GM18873 (cell line): Measurements from ENCODE around the gene HEG1.

ENCODE experiments used
- ATAC-seq: cut with Tn5 transposase; IDR thresholded peaks from one replicate; pipeline ENCODE4 v1.9.1; 2021; ENCODE audit warnings: mild to moderate bottlenecking, moderate library complexity, moderate number of reproducible peaks; ENCODE audit not compliant: unreplicated experiment, low FRiP score

The HEG1 gene

DNA sequence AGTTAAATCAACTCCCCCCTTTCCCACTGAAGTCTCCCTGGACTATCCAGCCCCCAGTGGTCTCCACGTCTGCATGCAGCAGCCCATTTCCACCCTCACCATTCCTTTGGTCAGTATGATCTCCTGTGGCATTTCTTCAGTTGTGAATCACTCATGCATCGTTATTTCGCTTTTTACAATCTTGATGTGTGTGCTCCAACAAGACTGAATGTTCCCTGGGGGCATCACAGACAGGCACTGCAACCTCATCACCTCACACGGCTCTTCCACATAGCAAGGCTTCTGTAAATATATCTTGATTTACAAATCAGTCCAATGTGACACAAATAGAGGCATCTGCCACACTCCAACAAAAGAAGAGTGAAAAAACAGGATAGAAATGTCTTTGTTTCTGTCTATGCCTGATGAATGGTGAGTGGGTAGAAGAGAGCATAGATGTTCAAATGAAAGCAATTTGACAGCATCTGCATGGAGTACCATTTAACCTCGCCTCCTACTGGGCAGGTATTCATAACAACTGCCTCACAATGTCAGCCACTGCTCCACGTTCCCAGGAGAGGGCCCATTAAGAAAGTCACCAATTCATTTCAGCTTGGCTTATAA, 5.2 kb downstream of the HEG1 start:
- ATAC-seq: no peak

GRCh38 chr3:125048282-125048681, 7.5 kb downstream of the HEG1 start:
- no peak for ATAC-seq

DNA sequence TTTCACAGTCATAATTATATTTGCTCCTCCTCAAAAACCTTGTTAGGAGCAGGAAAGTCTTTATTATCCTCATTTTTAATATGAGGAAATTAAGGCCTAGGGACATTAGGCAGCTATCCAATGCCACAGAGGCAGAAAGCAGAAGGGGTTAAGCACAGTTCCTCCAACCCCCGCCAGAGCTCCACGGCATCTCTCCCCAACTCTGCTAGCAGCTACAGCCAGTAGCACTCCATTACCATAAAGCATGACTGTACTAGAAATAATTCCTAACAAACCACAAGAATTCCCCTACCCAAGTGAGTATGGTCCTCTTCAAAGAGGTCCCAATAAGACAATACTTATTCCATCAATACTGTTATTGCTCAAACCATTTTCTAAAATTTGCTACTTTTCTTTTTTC, 9.8 kb downstream of the HEG1 start:
- no peak for ATAC-seq

DNA sequence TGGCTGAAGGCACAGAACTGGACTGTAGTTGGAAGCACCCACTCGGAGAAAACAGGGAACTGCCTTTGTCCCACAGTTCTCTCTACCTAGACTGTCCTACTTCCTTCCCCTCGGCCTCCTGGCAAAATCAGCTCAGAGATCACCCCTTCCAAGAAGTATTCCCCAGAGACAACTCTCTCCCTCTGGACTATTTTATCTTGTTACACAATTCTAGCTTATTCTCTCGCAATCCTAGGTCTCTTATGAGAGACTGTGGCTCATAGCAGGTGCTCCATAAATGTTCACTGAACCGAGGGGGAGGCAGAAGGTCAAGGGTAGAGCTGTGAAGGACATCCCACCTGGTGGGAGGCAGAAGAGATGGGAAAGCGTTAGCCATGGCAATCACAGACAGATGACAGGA, 10.6 kb downstream of the HEG1 start:
- ATAC-seq: no peak

DNA sequence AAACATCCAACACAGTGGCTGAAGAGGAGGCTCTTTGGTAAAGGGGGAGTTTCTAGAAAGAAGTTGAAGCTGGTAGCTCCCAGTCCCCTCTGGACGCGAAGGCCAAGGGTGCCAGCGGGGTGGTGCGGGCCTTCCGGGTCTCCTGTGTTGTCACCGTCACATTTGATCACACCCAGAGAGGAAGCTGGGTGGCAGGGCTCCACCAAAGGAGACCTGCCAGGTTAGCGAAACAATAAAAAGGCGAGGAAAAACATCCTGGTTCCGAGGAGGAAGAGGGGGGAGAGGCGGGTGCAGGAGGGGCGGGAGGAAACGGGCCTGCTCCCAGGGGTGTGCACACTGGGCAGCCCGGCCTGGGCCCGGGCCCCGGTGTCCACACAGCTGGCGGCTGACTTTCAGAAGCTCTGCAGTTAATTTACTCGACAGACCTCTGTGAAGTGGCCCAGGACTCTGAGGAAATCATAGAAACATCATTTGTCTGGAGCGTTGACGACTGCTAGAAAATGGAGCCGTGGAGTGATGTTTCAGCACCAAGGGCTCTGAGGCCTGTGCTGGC, 12.1 kb downstream of the HEG1 start:
- ATAC-seq: no peak

- ATAC-seq: no peak
These were observed 12.9 kb downstream of the HEG1 start for GRCh38 chr3:125042725-125043406.

- no peak for ATAC-seq
These were observed 16.4 kb downstream of the HEG1 start for GRCh38 chr3:125039131-125040100.

GRCh38 chr3:125037498-125038150, 18.2 kb downstream of the HEG1 start:
- no peak for ATAC-seq

DNA sequence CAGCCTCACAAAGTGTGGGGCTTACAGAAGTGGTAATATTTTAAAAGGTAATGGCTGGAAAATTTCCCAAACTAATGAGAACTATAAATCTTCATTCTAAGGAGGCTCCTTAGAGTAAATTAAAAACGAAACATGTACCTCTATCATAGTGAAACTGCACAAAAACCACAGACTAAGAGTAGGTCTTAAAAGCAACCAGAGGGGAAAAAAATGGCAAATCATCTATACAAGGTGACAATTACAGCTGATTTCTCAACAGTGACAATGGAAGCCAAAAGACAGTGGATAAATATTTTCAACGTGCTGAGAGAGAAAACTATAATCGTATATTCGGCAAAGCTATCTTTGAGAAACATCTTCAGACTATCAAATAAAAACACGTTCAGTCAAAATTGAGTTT, 20.6 kb downstream of the HEG1 start:
- ATAC-seq: peak; percentile 42

DNA sequence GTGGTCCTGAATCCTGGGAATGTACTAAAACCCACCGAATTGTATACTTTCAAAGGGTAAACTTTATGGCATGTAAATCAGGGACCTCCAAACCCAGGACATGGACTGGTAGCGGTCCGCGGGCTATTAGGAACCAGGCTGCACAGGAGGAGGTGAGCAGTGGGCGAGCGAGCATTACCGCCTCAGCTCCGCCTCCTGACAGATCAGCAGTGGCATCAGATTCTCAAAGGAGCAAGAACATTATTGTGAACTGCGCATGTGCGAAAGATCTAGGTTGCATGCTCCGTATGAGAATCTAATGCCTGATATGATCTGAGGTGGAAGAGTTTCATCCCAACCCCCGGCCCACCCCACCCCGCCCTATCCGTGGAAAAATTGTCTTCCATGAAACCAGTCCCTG, 22.2 kb downstream of the HEG1 start:
- no peak for ATAC-seq

DNA sequence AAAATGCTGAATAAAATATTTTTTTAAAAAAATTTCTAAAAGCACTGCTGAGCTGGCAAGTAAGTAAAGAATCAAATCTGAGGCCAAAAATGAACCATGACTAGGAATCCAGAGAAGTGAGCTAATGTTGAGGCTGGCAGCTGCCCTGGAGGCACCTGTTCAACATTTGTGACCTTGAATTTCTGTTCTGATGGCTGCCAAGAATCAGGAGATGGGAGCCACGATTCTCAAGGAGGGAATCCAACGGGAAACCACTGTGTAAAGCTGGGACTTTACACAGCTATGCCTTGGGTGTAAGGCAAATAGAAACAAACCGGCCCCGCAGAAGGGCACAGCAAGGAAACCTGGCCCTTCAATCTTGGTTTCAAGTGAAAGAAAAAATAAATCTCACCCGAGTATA, 22.7 kb downstream of the HEG1 start:
- no peak for ATAC-seq

- ATAC-seq: no peak
These were observed 23.1 kb downstream of the HEG1 start for GRCh38 chr3:125032683-125033082.

DNA sequence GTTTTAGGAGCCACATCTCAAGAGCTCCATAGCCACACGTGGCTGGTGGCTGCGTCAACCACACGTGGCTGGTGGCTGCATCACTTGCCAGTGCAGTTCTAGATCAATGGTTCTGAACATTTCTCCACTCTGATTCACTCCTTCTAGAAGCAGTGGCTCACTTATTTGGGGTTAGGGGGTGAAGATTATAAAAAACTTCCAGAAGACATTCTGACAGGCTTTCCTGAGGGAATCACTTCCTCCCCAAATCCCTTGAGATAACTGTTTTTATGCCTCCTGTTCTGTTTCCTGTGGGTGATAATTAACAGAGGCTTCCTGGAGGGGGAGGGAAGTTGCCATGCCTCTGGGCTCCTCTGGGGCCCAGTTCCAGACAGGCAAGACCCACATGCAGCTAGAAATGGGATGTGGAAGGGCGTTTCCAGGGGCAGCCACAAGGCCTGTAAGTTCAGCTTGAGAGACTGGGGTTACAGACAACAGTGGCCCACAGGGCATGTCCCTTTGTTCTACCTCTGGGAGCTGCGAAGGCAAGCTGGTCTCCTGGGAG, 23.6 kb downstream of the HEG1 start:
- ATAC-seq: no peak

DNA sequence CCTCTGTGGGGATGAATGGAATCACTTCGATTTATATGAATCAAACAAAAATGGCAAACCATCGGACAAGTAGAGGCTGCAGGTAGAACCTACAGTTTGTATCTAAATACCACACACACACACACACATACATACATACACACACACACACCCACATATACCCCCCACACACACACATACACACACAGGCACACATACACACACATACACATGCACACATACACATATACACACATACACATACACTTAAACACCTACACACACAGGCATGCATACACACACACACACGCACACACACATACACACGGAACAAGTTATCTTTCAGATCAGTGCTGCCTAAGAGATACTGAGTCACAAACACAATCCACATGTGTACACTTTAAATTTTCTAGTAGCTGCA, 24.3 kb downstream of the HEG1 start:
- no peak for ATAC-seq

DNA sequence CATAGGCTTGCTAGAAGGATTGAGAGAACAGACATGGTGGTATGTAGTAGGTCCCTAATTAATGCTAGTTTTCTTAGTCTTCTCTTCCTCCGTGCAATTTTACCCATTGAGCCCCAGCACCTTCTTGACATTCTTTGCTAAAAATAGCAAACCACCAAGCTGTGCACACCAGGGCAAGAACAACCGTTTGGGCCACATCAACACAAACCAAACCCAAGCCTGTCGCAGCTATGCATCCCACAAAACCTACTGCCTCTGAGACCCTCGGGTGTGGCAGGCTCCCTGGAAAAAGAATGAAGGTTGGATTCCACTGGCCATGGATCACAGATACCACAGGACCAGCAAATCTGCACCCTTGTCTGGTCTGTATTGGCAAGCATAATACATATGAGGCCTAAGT, 27.1 kb downstream of the HEG1 start:
- no peak for ATAC-seq

GRCh38 chr3:125025642-125026041, 30.2 kb downstream of the HEG1 start:
- no peak for ATAC-seq

GRCh38 chr3:125024817-125025216, 31.0 kb downstream of the HEG1 start:
- ATAC-seq: no peak

DNA sequence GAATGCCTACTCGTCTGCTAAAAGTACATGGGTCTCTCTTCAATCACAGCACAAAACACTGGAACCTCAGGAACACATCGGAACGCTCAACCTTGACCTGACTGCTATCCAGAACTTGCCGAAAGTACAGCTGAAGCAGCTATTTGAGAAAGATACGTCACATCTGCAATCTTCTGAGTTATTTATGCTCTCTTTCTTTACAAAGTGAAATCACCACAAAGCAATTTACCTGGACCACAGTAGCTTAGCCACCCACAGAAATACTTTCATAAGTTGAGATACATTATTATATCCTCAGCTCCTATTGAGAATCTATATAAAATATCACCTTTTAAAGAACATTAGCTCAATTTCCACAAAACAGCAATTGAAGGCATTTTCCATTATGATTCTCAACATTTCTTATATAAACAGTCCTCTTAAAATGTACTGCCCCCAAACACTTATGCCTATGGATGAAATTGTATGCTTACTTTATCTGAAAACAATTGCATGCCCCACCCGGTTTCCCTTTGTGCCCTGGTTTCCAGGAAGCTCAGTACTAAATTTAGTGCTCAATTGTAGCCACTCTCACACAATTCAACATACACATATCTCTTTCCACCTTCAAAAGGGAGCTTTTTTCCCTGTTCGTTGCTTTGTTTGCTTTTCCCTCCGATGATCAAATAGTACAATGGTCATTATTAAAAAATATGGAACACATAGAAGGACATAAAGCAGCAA, 31.8 kb downstream of the HEG1 start:
- ATAC-seq: no peak

DNA sequence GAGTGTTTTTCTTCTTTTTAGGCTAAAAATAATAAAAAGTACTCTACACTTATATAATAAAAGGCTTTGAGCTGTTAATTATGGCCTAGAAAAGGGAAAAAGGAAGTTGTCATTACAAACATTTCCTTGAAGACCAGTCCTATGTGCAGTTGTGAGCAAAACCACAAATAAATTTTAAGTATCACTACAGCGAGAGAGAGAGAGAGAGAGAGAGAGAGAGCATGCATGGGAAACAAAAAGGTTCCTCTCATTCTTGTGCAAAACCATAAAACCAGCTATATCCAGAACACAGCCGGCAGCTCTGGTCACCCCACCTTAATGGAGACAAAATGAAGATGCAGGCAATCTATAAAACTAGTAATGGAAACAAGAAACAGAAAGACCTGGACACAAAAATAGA, 33.6 kb downstream of the HEG1 start:
- no peak for ATAC-seq

DNA sequence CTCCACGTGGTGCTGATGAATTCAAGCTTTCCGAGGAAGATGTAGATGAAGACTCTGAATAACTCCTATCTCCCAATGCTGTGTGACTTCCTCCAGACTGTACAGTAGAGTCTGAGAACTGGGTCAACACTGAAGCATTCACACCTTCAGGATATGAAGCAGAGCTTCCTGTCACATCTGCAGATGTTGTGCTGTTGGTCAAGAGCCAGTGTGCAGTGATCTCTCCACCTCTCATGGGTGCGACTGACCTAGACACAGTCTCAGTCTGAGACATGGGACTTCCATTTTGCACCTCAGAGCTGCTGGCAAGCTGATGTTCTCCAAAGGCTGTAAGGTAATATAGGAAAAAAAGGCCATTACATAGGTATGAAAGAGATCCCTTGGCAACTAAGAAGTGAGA, 36.5 kb downstream of the HEG1 start:
- ATAC-seq: no peak
